Smooth muscle cell (in vitro differentiated cells): ENCODE measurements around the gene LEO1. TPM values are rescaled to one million over a fixed set of nuclear protein-coding genes. Genes with fewer than 3 reads are reported as not detected.

Source experiments
- DNase-seq: peaks from one replicate; lab custom pipeline; 2025; ENCODE audit not compliant: unreplicated experiment; lab: John Stamatoyannopoulos, UW
- H2AFZ ChIP-seq: fragments of 200-600 bp; sonication (generic); 2 replicates; pipeline ENCODE4 v1.6.0; 2016; ENCODE audit warnings: antibody characterized with exemption, low read depth, mild to moderate bottlenecking
- H3F3A ChIP-seq: fragments of 200-600 bp; sonication (generic); 2 replicates; pipeline ENCODE4 v1.6.0; 2017; ENCODE audit warnings: antibody characterized with exemption, low read depth
- H3K27ac ChIP-seq: fragments of 200-600 bp; sonication (generic); 2 replicates; pipeline ENCODE4 v1.5.1; 2016; ENCODE audit warnings: low read depth, mild to moderate bottlenecking
- H3K27me3 ChIP-seq: fragments of 200-600 bp; sonication (generic); 2 replicates; pipeline ENCODE4 v1.6.1; 2016; ENCODE audit warnings: low read depth, mild to moderate bottlenecking
- H3K36me3 ChIP-seq: fragments of 200-600 bp; sonication (generic); 2 replicates; pipeline ENCODE4 v1.5.1; 2016; ENCODE audit warnings: low read depth
- H3K4me1 ChIP-seq: fragments of 200-600 bp; sonication (generic); 2 replicates; pipeline ENCODE4 v1.5.1; 2016; ENCODE audit warnings: low read depth
- H3K4me2 ChIP-seq: fragments of 200-600 bp; sonication (generic); 2 replicates; pipeline ENCODE4 v1.6.0; 2016; ENCODE audit warnings: mild to moderate bottlenecking
- H3K4me3 ChIP-seq: fragments of 200-600 bp; sonication (generic); 2 replicates; pipeline ENCODE4 v1.5.1; 2016; ENCODE audit warnings: mild to moderate bottlenecking
- H3K79me2 ChIP-seq: fragments of 200-600 bp; sonication (generic); 2 replicates; pipeline ENCODE4 v1.6.0; 2016; ENCODE audit warnings: low read depth, mild to moderate bottlenecking
- H3K9ac ChIP-seq: fragments of 200-600 bp; sonication (generic); 2 replicates; pipeline ENCODE4 v1.6.0; 2016; ENCODE audit warnings: low read depth
- H3K9me3 ChIP-seq: fragments of 200-600 bp; sonication (generic); replicated peaks from 2 replicates; pipeline ENCODE4 v1.5.1; 2016; ENCODE audit warnings: low read depth
- H4K20me1 ChIP-seq: fragments of 200-600 bp; sonication (generic); 2 replicates; pipeline ENCODE4 v1.6.0; 2016; ENCODE audit warnings: low read depth
- WGBS: methylation state at CpG from one replicate; pipeline ENCODE4 v1.1.7; 2016; ENCODE audit warnings: low lambda C conversion rate; 5-methylcytosine and 5-hydroxymethylcytosine counted together
- polyA plus RNA-seq: library from polyadenylated mRNA; unstranded; fragments of >200 nt; fragmentation: Nextera tagmentation; extraction: Ambion mirVana; gene quantifications from 2 replicates; pipeline ENCODE4 v1.2.1, GENCODE V29; 2016
- total RNA-seq: library from RNA; depleted of rRNA; stranded (reverse); fragments of >200 nt; gene quantifications from 2 replicates; pipeline ENCODE4 v1.2.3, GENCODE V29; 2014
- TF ChIP-seq, protein P1 (sequence below): fragments of 200-600 bp; sonication (generic); IDR thresholded peaks from 2 replicates; pipeline ENCODE4 v1.5.1; 2017; ENCODE audit warnings: borderline replicate concordance, mild to moderate bottlenecking, antibody characterized with exemption; ENCODE audit not compliant: insufficient read depth, poor library complexity, severe bottlenecking

Gene LEO1
- total and polyA plus RNA-seq, 2 experiments from 2014 or later = 20.5 to 26.6 TPM

DNA sequence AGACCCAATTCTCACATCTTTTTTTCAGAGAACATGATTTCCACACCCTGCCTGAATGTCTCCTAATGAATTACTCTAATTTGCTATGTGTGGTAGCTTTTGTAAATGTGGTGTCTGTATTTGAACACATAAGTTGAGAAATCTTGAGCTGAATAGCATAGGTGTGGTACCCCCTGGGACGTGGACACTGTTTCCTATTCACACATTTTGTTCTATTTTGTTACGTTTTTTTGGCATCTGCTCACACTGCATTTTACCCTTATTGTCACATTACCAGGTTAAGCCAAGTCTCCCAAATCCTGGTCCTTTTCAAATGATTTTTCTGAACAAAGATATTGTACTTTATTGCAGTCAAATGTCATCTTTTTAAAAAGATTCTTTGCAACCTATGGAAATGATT is 40.6 kb upstream of the LEO1 start:
- TF ChIP-seq, protein P1, sequence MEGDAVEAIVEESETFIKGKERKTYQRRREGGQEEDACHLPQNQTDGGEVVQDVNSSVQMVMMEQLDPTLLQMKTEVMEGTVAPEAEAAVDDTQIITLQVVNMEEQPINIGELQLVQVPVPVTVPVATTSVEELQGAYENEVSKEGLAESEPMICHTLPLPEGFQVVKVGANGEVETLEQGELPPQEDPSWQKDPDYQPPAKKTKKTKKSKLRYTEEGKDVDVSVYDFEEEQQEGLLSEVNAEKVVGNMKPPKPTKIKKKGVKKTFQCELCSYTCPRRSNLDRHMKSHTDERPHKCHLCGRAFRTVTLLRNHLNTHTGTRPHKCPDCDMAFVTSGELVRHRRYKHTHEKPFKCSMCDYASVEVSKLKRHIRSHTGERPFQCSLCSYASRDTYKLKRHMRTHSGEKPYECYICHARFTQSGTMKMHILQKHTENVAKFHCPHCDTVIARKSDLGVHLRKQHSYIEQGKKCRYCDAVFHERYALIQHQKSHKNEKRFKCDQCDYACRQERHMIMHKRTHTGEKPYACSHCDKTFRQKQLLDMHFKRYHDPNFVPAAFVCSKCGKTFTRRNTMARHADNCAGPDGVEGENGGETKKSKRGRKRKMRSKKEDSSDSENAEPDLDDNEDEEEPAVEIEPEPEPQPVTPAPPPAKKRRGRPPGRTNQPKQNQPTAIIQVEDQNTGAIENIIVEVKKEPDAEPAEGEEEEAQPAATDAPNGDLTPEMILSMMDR = no peak
- H4K20me1 ChIP-seq = no peaks in the 10 kb centered on the region
- H3K4me2 ChIP-seq = no peak overlapping the region
- H2AFZ ChIP-seq = no peak overlapping the region
- H3K4me1 ChIP-seq = no peaks in the 10 kb centered on the region
- WGBS = 89% methylated on average over 2 of the region's 2 CpGs
- H3K27ac ChIP-seq = no peak overlapping the region
- no peaks in the 10 kb centered on the region for H3K36me3 ChIP-seq
- H3K79me2 ChIP-seq = no peaks in the 10 kb centered on the region
- no peak for DNase-seq
- no peaks in the 10 kb centered on the region for H3F3A ChIP-seq
- no peak overlapping the region for H3K9ac ChIP-seq
- H3K4me3 ChIP-seq = no peak overlapping the region
- H3K9me3 ChIP-seq = no peaks in the 10 kb centered on the region
- no peaks in the 10 kb centered on the region for H3K27me3 ChIP-seq

DNA sequence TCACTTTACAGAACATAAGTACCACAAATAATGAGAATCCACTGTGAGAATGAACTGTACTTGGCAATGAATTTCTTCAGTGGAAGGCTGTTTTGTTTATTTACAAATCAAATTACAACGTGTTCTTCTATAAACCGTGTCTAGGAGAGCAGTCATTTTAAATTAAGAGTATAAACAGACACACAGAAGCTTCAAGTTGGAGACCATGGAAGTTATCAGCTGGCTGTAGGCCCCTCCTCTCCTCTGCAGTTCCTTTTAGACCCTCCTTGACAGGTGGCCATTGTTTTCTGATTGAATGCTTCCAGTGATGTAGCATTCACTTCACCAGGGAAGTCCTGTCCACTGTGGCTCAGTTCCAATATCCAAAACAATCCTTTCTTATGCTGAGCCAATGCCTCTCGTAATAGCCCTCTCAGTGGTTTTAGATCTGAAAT is 40.1 kb upstream of the LEO1 start:
- TF ChIP-seq, protein P1 = no peak
- Histone ChIP-seq H3F3A (no peaks in the 10 kb centered on the region), H3K9ac (no peak overlapping the region), H3K9me3 (no peaks in the 10 kb centered on the region), H3K27me3 (no peaks in the 10 kb centered on the region), H3K4me2 (no peak overlapping the region), H3K27ac (no peak overlapping the region), H3K4me1 (no peaks in the 10 kb centered on the region), H2AFZ (no peak overlapping the region), H4K20me1 (no peaks in the 10 kb centered on the region), H3K79me2 (no peaks in the 10 kb centered on the region), H3K36me3 (no peaks in the 10 kb centered on the region), H3K4me3 (no peak overlapping the region)
- WGBS = 74% methylated on average over 3 of the region's 3 CpGs
- no peak for DNase-seq

DNA sequence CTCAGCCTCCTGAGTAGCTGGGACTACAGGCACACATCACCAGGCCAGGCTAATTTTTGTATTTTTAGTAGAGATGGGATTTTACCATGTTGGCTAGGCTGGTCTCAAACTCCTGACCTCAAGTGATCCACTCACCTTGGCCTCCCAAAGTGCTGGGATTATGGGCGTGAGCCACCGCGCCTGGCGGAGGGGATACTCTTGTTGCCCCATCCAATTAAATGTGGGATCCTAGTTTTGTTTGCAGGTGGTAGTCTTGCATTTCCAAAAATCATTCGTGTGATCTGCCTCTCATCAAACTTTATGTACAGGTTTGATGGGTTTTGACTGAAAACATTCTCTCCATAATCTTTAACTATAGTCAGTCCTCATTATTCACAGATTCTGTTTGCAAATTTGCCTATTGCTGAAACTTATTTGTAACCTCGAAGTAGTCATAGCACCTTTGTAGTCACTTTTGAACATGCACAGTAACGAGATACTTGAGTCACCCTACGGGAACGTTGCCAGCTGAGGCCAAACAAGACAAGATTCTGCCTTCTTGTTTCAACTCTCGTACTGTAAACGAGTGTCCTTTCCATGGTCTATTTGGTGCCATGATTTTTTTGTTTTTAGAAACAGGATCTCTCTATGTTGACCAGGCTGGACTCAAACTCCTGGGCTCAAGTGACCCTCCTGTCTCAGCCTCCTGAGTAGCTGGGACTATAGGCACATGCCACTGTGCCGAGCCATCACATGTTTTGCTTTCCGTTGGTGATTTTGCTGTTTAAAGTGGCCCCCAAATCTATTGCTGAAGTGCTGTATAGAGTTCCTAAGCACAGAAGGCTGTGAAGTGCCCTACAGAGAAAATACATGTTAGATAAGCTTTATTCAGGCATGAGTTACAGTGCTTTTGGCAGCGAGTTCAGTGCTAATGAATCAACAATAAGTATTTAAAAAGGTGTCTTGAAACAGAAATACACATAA is 39.3 kb upstream of the LEO1 start:
- H3K36me3 ChIP-seq = no peaks in the 10 kb centered on the region
- H3K9me3 ChIP-seq = no peaks in the 10 kb centered on the region
- H3K4me1 ChIP-seq = no peaks in the 10 kb centered on the region
- H3K27ac ChIP-seq = no peak overlapping the region
- TF ChIP-seq, protein P1 = no peak
- 82% methylated on average over 14 of the region's 14 CpGs for WGBS
- H3K79me2 ChIP-seq = no peaks in the 10 kb centered on the region
- H3K4me3 ChIP-seq = no peak overlapping the region
- no peak for DNase-seq
- peaks cover 3% of the 10 kb centered on the region for H3F3A ChIP-seq
- H3K9ac ChIP-seq = no peak overlapping the region
- no peaks in the 10 kb centered on the region for H3K27me3 ChIP-seq
- no peak overlapping the region for H2AFZ ChIP-seq
- H3K4me2 ChIP-seq = no peak overlapping the region
- H4K20me1 ChIP-seq = no peaks in the 10 kb centered on the region
